GM21529 (cell line): Measurements from ENCODE around the gene COBL.

ENCODE experiments used
- ATAC-seq: cut with Tn5 transposase; IDR thresholded peaks from one replicate; pipeline ENCODE4 v1.9.1; 2021; ENCODE audit not compliant: unreplicated experiment

Gene COBL

GRCh38 chr7:51029701-51030191 is 286.9 kb downstream of the COBL start:
- no peak for ATAC-seq

- ATAC-seq, result no peak
These were observed 287.5 kb downstream of the COBL start for GRCh38 chr7:51029131-51029530.

- ATAC-seq, result no peak
These were observed 288.4 kb downstream of the COBL start for GRCh38 chr7:51027935-51028830.

- ATAC-seq, result no peak
These were observed 289.3 kb downstream of the COBL start for GRCh38 chr7:51027106-51027934.

GRCh38 chr7:51026341-51026740 is 290.3 kb downstream of the COBL start:
- ATAC-seq, result no peak

GRCh38 chr7:51025668-51026067 is 290.9 kb downstream of the COBL start:
- no peak for ATAC-seq

GRCh38 chr7:51024867-51025266 is 291.7 kb downstream of the COBL start:
- ATAC-seq, result no peak

GRCh38 chr7:51023547-51023946 is 293.1 kb downstream of the COBL start:
- ATAC-seq, result no peak

- ATAC-seq, result no peak
These were observed 293.8 kb downstream of the COBL start for GRCh38 chr7:51022821-51023220.

GRCh38 chr7:51021906-51022570 is 294.6 kb downstream of the COBL start:
- ATAC-seq, result no peak

- ATAC-seq, result no peak
These were observed 295.7 kb downstream of the COBL start for GRCh38 chr7:51020944-51021343.

GRCh38 chr7:51019891-51020870 is 296.4 kb downstream of the COBL start:
- no peak for ATAC-seq

- no peak for ATAC-seq
These were observed 297.3 kb downstream of the COBL start for GRCh38 chr7:51019191-51019844.

- no peak for ATAC-seq
These were observed 298.8 kb downstream of the COBL start for GRCh38 chr7:51017576-51018535.

- ATAC-seq, result no peak
These were observed 300.1 kb downstream of the COBL start for GRCh38 chr7:51016546-51016945.

- no peak for ATAC-seq
These were observed 301.0 kb downstream of the COBL start for GRCh38 chr7:51015581-51015980.

- ATAC-seq, result no peak
These were observed 301.8 kb downstream of the COBL start for GRCh38 chr7:51014811-51015210.

- ATAC-seq, result no peak
These were observed 302.6 kb downstream of the COBL start for GRCh38 chr7:51013861-51014511.
